Measurements from ENCODE around the gene GPATCH8.
"Not testable (repeated sequence)": the region's sequence is repeated elsewhere in the genome, so short reads cannot be mapped to it uniquely, and the experiment has no call there.

The GPATCH8 gene

DNA sequence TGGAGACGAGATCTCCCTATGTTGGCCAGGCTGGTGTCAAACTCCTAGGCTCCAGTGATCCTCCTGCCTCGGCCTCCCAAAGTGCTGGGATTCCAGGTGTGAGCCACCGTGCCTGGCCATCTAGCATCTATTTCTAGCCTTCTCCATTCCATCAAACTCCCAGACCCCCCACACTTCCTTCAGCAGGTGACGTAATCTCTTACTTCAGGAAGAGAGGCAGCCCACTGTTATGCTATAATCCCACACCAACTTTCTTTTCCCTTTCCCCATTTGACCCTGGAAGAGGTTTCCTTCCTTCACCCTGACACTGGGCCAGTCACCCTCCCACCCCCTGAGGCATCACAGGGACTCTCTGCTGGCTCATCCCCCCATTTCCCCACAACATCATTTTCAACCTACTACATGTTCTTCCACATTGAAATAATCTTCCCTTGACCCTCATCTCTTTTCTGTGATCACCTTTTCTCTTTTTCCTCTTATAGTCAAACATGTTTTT is 121.3 kb downstream of the GPATCH8 start:
- Mint-ChIP-seq H3K27me3 (peaks cover 4% of the 10 kb centered on the region), H3K9me3 (no peaks in the 10 kb centered on the region), H3K36me3 (no peaks in the 10 kb centered on the region), H3K4me3 (no peak overlapping the region), H3K4me1 (peaks cover 7% of the 10 kb centered on the region), H3K27ac (no peak overlapping the region)

DNA sequence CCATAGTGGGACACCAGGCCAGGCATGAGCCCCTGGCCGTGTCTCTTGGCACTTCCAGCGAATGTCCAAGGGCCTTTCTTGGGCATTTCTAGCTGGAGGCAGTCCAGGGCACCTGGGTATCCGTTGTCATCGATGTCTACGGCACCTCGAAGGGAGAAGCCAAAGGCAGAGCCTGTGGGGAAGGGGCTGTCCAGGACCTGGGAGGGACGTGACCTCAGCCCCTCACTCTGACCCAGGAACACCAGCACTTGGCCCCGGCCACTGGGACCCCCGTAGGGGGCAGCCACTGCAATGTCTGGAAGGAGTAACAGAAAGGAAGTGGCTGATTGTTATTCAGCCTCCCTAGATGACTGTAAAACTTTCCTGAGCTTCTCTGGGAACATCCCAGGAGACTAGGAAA is 122.4 kb downstream of the GPATCH8 start:
- no peak overlapping the region for H3K4me3 Mint-ChIP-seq
- H3K9me3 Mint-ChIP-seq, result no peaks in the 10 kb centered on the region
- H3K27ac Mint-ChIP-seq, result no peak overlapping the region
- H3K36me3 Mint-ChIP-seq, result no peaks in the 10 kb centered on the region
- no peaks in the 10 kb centered on the region for H3K4me1 Mint-ChIP-seq
- peaks cover 4% of the 10 kb centered on the region for H3K27me3 Mint-ChIP-seq

DNA sequence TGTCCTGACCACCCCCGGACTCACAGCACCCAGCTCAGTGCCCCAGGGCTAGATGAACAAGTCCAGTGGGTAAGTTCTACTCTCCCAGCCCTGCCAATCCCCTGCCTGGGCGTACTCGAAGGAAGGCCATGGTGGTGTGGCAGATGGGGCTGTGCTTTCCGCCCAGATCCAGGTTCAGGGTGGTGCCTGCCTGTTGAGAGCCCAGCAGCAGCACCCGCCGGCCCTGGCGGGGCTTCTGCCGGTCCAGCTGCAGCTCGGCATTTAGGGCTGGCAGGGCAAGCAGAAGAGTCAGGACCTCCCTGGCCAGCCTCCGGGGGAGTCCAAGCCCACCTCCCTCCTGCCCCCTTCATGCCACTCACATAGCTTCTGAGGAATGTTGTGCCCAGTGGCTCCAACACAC is 123.3 kb downstream of the GPATCH8 start:
- H3K4me1 Mint-ChIP-seq, result no peaks in the 10 kb centered on the region
- H3K27ac Mint-ChIP-seq, result no peak overlapping the region
- no peaks in the 10 kb centered on the region for H3K9me3 Mint-ChIP-seq
- H3K27me3 Mint-ChIP-seq, result peaks cover 4% of the 10 kb centered on the region
- H3K4me3 Mint-ChIP-seq, result no peak overlapping the region
- H3K36me3 Mint-ChIP-seq, result no peaks in the 10 kb centered on the region

DNA sequence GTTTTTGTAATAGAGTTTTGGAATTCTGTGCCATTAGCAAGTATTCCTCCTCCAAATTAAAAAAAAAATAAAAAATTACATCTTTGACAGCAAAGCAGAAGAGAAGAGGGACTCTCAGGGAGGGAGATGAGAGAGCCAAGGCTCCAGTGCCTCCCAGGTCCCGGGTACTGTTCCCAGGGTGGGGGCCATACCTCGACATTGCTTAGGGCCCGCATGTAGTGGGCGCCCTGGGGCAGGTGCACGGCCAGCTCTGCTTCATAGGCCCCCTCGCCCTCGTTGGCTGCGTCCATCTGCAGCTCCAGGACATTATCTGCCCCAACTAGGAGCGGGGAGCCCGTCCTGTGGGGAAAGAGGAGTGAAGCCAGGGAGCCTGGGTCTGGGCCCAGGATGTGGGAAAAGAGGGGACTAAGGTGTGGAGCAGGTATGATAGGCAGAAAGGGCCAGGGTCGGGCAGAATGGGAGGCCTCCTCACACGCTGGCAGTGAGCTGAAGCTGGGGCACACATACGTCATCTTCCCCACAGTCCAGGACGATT is 125.0 kb downstream of the GPATCH8 start:
- no peaks in the 10 kb centered on the region for H3K4me1 Mint-ChIP-seq
- H3K36me3 Mint-ChIP-seq, result no peaks in the 10 kb centered on the region
- H3K27ac Mint-ChIP-seq, result peak overlapping the region; percentile 53
- H3K27me3 Mint-ChIP-seq, result peaks cover 4% of the 10 kb centered on the region
- no peaks in the 10 kb centered on the region for H3K9me3 Mint-ChIP-seq
- no peak overlapping the region for H3K4me3 Mint-ChIP-seq

DNA sequence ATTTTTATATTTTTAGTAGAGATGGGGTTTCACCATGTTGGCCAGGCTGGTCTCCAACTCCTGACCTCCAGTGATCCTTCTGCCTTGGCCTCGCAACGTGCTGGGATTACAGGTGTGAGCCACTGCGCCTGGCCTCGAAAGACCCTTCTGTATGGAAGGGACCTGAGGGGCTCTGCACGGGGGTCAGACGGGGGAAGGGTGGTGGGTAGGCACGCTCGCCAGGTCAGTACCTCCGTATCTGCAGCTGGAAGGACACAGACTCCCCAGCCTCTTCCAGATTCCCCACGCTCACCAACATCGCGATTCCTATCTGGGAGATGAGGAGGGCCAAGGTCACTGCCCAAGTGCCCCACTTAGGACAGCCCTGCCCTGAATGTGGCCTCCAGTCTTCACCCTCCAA is 126.4 kb downstream of the GPATCH8 start:
- Mint-ChIP-seq H3K36me3 (no peaks in the 10 kb centered on the region), H3K27ac (no peak overlapping the region), H3K4me1 (no peaks in the 10 kb centered on the region), H3K4me3 (no peak overlapping the region), H3K9me3 (no peaks in the 10 kb centered on the region), H3K27me3 (peaks cover 6% of the 10 kb centered on the region)

DNA sequence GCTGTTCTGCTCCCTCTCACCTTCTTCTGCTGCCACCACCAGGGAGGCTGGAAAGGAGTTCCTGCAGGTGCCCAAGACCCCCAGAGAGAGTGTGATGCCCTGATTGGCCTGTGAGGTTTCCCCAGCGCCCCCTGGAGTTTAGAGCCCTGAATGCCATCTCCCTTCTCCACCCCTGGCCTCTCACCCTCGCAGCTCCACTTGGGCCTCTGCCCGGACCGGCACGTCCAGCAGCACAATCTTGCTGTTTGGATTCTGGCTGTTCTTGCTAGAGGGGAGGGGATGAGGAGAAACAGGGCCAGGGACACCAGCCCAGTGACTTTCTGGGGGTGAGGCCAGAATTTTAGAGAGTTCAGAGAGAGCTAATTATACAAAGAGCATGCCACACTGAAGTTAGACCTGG is 127.1 kb downstream of the GPATCH8 start:
- H3K27me3 Mint-ChIP-seq, result peaks cover 6% of the 10 kb centered on the region

DNA sequence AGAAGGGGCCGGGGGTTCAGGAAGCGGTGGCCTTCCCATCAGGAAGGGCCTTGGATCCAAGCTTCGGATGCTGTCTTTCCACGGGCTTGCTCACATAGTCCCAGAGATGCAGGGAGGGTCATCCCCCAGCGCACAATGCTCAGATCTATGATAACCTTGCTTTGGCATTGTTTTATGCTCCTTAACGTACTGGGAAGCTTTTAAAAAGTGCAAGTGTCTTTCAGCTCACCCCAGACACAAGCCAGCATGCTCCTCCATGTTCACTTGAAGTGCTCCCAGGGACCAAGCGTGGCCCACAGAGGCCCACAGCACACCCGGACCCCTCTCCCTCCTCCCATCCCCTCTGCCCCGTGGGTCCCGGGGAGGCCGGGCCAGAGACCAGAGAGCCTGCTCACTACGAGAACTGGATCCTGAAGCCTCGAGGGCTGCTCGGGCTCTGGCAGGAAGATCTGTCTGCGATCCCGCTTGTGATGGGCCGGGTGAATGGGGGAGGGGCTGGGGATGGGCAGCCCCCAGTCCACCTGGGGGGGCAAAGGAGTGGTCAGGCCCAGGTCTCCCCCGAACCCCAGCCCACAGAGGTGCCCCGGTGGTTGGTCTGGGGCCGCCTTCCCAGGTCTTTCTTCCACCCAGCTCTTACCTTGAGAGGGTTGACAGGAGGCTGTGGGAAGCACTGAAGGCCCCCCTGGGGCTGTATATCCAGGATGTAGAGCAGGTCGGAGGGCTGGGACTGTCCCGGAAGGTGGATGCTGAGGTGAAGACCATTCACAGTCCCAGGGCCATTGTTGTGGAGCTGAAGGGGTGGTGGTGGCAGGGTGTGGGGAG is 127.8 kb downstream of the GPATCH8 start:
- Mint-ChIP-seq H3K9me3 (no peaks in the 10 kb centered on the region), H3K27ac (no peak overlapping the region), H3K4me3 (no peak overlapping the region), H3K4me1 (no peaks in the 10 kb centered on the region), H3K27me3 (peaks cover 6% of the 10 kb centered on the region), H3K36me3 (no peaks in the 10 kb centered on the region)

More for the DNA sequence above, 127.1 kb downstream of the GPATCH8 start:
- no peaks in the 10 kb centered on the region for H3K9me3 Mint-ChIP-seq
- no peak overlapping the region for H3K4me3 Mint-ChIP-seq
- H3K36me3 Mint-ChIP-seq, result no peaks in the 10 kb centered on the region
- no peaks in the 10 kb centered on the region for H3K4me1 Mint-ChIP-seq
- no peak overlapping the region for H3K27ac Mint-ChIP-seq

DNA sequence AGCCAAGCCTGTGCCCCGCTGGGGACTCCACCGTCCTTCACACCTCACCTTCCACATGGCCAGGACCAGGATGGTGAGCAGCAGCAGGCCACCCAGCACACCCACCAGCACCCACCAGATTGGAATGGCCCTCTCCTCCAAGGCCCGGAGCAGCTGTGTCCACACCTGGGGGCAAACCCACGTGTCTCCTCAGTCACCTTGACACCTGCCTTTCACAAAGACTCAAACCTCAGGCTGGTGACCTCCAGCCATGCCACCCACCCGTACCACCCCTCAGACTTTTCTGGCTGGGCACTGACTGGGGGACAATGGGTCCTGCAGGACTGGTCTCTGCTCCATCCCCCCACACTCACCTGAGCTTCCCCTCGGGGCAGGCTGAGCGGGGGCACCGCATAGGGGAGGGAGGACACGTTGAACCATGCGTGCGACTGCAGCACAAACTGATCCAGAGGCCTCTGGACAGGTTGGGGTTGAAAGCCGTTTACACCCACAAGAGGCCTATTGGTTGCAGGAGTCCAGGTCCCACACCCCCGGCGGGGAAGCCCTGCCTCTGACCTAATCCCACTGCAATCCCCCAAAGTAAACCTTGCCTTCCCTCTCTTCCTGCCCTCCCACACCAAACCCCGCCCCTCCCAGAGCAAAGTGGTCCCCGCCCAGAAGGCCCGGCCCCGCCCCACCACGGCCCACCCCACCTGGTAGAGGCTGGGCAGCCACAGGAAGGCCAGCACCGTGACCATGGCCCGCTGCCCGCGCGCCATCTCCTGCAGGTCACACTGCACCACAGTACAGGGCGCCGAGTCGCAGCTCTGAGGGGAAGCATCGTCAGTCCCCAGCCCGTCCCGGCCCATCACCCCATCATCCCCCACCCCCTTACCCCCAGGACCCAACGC is 128.7 kb downstream of the GPATCH8 start:
- H3K27ac Mint-ChIP-seq, result no peak overlapping the region
- H3K4me1 Mint-ChIP-seq, result peaks cover 4% of the 10 kb centered on the region
- no peaks in the 10 kb centered on the region for H3K36me3 Mint-ChIP-seq
- H3K9me3 Mint-ChIP-seq, result no peaks in the 10 kb centered on the region
- peaks cover 8% of the 10 kb centered on the region for H3K27me3 Mint-ChIP-seq
- no peak overlapping the region for H3K4me3 Mint-ChIP-seq

DNA sequence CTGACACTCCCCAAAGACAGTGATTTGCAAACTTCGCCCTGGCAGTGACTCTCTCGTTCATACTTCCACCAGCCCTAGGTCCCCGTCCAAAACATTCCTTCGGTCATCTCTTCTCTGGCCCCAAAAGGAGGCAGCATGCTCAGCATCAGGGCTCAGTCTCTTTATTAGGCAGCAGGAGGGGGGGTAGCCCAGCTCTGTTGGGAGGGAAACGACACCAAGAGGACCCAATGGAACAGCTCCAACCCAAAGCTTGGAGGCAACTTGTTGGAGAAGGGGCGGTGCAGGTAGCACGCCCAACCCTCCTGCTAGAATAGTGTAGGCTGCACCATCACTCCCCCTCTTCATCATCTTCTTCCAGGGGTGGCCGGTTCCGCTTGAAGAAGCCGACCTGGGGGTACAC is 131.2 kb downstream of the GPATCH8 start:
- Mint-ChIP-seq H3K36me3 (no peaks in the 10 kb centered on the region), H3K27me3 (peaks cover 17% of the 10 kb centered on the region), H3K27ac (no peak overlapping the region), H3K4me3 (no peak overlapping the region), H3K4me1 (peaks cover 4% of the 10 kb centered on the region), H3K9me3 (no peaks in the 10 kb centered on the region)

DNA sequence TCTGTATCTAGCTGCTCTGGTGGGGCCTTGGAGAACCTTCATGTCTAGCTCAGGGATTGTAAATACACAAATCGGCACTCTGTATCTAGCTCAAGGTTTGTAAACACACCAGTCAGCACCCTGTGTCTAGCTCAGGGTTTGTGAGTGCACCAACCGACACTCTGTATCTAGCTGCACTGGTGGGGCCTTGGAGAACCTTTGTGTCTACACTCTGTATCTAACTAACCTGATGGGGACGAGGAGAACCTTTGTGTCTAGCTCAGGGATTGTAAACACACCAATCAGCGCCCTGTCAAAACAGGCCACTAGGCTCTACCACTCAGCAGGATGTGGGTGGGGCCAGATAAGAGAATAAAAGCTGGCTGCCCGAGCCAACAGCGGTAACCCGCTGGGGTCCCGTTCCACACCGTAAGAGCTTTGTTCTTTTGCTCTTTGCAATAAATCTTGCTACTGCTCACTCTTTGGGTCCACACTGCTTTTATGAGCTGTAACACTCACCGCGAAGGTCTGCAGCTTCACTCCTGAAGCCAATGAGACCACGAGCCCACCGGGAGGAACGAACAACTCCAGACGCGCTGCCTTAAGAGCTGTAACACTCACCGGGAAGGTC is 133.7 kb downstream of the GPATCH8 start:
- peaks cover 16% of the 10 kb centered on the region for H3K27me3 Mint-ChIP-seq
- not testable (repeated sequence) for H3K9me3 Mint-ChIP-seq, H3K27ac Mint-ChIP-seq, H3K4me1 Mint-ChIP-seq, H3K36me3 Mint-ChIP-seq
- H3K4me3 Mint-ChIP-seq, result peak overlapping the region; percentile 52

DNA sequence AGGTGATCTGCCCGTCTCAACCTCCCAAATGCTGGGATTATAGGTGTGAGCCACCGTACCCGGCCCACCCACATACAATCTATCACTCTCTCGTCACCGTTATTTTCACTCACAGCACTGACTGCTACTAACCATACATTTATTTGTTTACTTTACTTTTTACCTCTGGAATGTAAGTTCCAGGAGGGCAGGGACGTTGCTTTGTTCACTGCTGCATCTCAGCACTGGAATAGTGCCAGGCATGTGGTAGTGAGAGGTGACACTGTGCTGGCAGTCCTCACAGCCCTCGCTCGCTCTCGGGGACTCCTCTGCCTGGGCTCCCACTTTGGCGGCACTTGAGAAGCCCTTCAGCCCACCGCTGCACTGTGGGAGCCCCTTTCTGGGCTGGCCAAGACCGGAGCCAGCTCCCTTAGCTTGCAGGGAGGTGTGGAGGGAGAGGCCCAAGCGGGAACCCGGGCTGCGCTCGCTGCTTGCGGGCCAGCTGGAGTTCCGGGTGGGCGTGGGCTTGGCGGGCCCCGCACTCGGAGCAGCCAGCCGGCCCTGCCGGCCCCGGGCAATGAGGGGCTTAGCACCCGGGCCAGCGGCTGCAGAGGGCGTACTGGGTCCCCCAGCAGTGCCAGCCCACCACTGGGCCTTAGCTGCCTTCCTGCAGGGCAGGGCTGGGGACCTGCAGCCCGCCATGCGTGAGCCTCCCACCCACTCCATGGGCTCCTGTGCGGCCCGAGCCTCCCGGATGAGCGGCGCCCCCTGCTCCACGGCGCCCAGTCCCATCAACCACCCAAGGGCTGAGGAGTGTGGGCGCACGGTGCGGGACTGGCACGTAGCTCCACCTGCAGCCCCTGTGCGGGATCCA is 134.6 kb downstream of the GPATCH8 start:
- H3K27me3 Mint-ChIP-seq, result peaks cover 16% of the 10 kb centered on the region
- not testable (repeated sequence) for H3K9me3 Mint-ChIP-seq, H3K4me1 Mint-ChIP-seq, H3K4me3 Mint-ChIP-seq, H3K36me3 Mint-ChIP-seq, H3K27ac Mint-ChIP-seq

DNA sequence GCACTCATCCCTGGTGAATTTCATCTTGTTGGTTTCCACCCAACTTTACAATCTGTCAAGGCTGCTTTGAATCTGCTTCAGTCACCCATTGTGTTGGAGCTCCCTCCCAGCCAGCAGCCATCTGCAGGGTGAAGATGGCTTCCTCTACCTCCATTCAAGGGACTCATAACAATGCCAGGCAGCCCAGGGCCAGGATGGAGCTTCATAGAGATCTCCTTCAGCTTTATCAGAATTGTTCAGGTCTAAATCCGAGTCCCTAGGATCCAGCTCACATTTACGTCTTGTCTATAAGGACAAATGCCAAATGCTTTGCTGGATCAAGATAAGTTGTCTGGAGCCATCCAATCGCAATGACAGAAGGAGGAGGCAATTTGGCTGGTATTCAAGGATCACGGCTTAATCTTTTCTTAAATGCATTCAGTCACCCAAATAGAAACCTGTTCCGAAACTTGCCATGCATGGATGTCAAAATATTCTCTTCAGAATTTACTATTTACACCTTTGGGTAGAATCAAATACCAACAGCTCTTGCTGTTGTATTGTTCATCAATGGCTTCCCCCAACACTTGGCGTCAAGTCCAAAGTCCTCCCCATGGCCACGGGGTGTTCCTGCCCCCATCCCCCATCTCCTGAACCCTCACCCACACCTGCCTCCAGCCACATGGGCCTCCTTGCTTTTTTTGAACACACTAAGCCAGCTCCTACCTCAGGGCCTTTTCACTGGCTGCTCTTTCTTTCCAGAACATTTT is 135.8 kb downstream of the GPATCH8 start:
- Mint-ChIP-seq H3K27ac (no peak overlapping the region), H3K36me3 (no peaks in the 10 kb centered on the region), H3K9me3 (no peaks in the 10 kb centered on the region), H3K27me3 (peaks cover 17% of the 10 kb centered on the region), H3K4me1 (peaks cover 4% of the 10 kb centered on the region), H3K4me3 (no peak overlapping the region)

DNA sequence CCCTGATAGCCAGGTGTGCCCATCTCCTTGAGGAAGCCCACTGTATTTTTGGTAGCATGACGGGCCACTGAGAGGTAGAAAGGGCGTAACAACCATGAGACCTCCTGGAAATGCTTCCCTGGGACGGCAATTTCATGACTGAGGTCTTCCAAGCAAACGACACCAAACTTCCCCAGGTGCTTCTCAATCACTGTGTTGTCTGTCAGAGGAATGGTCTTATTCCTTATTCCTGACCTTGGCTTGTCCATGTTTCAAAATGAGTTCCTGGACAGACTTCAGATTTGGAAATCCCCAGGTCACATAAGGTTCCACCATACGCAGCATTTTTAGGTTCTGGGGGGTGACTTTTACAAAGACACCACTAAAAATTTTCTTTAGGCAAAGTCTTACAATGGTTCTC is 138.2 kb downstream of the GPATCH8 start:
- not testable (repeated sequence) for H3K4me1 Mint-ChIP-seq
- peak overlapping the region; percentile 57 for H3K4me3 Mint-ChIP-seq

DNA sequence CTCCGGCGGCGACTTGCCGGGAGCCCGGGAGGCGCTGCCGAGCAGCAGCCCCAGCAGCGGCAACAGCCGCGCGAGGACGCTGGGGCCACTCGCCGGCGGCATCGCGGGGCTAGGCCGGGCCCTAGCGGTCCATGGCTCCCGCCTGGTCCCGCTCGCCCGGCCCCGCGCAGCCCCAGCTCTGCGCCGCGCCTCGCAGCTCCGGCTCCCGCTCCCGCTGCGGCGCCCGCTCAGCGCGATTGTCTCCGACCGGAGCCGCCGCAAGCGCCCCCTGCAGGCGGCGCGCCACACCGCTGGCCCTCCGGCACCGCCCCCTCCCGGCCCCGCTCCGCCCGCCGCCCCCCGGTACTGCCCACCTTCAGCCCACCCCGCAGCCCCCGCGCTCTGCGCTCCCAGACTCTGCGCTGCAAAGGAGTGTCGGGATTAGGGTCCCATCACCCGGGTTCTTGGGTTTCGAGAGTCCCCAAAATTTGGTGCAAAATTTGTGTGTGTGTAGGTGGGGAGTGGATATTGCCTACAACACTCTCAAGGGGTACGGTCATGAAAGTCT is 139.5 kb downstream of the GPATCH8 start, which contains the start of gene FAM171A2:
Gene FAM171A2, minus strand, starts transcription at position 241 of the 547 bp plus-strand sequence. Its CDS starts 139 bp downstream, at position 102.
- H3K4me3 Mint-ChIP-seq, result peak within 1 kb of the TSS; percentile 76
- no peaks in the 10 kb centered on the region for H3K36me3 Mint-ChIP-seq
- peaks cover 4% of the 10 kb centered on the region for H3K4me1 Mint-ChIP-seq
- no peaks in the 10 kb centered on the region for H3K9me3 Mint-ChIP-seq
- no peak within 1 kb of the TSS for H3K27ac Mint-ChIP-seq
- H3K27me3 Mint-ChIP-seq, result peaks cover 12% of the 10 kb centered on the region

More for the DNA sequence above, 138.2 kb downstream of the GPATCH8 start:
- not testable (repeated sequence) for H3K36me3 Mint-ChIP-seq, H3K27ac Mint-ChIP-seq, H3K9me3 Mint-ChIP-seq
- H3K27me3 Mint-ChIP-seq, result peaks cover 16% of the 10 kb centered on the region

Data from activated naive CD4-positive, alpha-beta T cell treated with anti-CD3 and anti-CD28 coated beads, Interleukin-2, amount 50 U/mL, for 24 hours (primary cell).